ENCODE results near the gene MS4A2. TPM values are rescaled to one million over a fixed set of nuclear protein-coding genes. Genes with fewer than 3 reads are reported as not detected.

Gene MS4A2
- polyA plus RNA-seq, 1 experiment = not detected

DNA sequence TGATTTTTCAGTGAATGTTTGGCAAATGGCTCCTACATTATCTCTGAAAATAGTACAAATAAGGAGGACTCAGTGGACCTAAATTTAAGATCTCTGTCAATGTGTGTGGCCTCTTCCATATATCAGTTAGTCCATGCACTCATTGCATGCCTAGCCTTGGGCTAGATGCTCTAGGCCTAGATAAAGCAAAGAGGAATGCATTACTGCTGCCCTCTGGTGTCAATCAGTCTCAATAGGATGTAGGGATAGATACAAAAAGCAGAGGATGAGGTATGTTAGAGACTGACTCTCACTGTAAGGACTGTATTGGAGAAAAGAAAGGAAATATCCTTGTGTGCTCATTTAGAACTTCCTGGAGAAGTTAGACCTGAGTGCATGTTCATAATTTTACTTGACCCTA is 42.0 kb downstream of the MS4A2 start:
- no peak for DNase-seq (ENCODE audit: low read depth, low spot score)
- Histone ChIP-seq H3K4me3 (ENCODE audit: low read depth, low read length) (no peak overlapping the region), H3K27me3 (ENCODE audit: control insufficient read depth, insufficient read depth, low read length) (no peaks in the 10 kb centered on the region), H3K9me3 (ENCODE audit: control insufficient read depth, insufficient read depth, low read length) (peaks cover 4% of the 10 kb centered on the region; the same call in 1 of the 2 replicates), H3K27ac (ENCODE audit: low read depth, low read length) (no peak overlapping the region)
- TF ChIP-seq CTCF (IDR thresholded peaks at IDR 0.05; ENCODE audit: low read depth, low read length) = no peak
- ChIA-PET POLR2A (no interaction called here), CTCF (no interaction called here)

DNA sequence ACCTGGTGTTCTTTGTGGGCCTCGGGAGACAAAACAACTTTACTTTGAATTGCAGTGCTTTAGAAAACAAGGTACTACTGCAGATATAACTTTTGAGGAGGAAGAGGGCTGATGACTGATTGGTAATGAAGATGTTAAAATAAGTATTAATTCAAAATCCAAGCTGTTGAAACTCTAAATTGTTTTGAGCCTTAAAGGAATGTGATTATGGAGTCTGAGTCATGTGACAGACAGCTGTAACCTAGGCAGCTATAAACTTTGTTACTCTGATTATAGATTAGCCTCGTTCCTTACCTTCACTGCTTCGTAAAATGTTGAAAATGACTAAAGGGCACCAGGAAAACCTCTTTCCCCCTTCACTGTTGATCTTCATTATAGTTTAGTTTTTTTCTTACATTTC is 43.4 kb downstream of the MS4A2 start:
- no peak for TF ChIP-seq CTCF (IDR thresholded peaks at IDR 0.05; ENCODE audit: low read depth, low read length)
- Histone ChIP-seq H3K4me3 (ENCODE audit: low read depth, low read length) (no peak overlapping the region), H3K27ac (ENCODE audit: low read depth, low read length) (no peak overlapping the region), H3K9me3 (ENCODE audit: control insufficient read depth, insufficient read depth, low read length) (peaks cover 13% of the 10 kb centered on the region; the same call in 1 of the 2 replicates), H3K27me3 (ENCODE audit: control insufficient read depth, insufficient read depth, low read length) (no peaks in the 10 kb centered on the region)
- ChIA-PET CTCF (no interaction called here), POLR2A (no interaction called here)
- no peak for DNase-seq (ENCODE audit: low read depth, low spot score)

DNA sequence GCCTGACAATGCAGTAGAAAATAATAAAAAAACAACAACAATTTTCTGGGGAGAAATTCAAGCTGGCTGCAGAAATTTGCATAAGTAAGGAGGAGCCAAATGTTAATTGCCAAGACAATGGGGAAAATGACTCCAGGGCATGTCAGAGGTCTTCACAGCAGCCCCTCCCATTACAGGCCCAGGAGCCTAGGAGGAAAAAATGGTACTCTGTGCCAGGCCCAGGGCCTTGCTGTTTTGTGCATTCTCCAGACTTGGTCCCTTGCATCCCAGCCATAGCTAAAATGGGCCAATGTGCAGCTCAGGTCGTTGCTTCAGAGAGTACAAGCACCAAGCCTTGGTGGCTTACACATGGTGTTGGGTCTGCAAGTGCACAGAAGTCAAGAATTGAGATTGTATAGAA is 45.5 kb downstream of the MS4A2 start:
- CTCF ChIA-PET = no interaction called here

GRCh38 chr11:60143768-60144167 is 55.3 kb downstream of the MS4A2 start:
- ChIA-PET CTCF (no interaction called here), POLR2A (no interaction called here)
- peaks cover 9% of the 10 kb centered on the region for H3K9me3 ChIP-seq (ENCODE audit: control insufficient read depth, insufficient read depth, low read length)
- TF ChIP-seq CTCF (IDR thresholded peaks at IDR 0.05; ENCODE audit: low read depth, low read length) = no peak
- H3K27ac ChIP-seq (ENCODE audit: low read depth, low read length) = no peak overlapping the region
- no peaks in the 10 kb centered on the region for H3K27me3 ChIP-seq (ENCODE audit: control insufficient read depth, insufficient read depth, low read length)
- H3K4me3 ChIP-seq (ENCODE audit: low read depth, low read length) = no peak overlapping the region
- DNase-seq (ENCODE audit: low read depth, low spot score) = no peak

More for the DNA sequence above, 45.5 kb downstream of the MS4A2 start:
- Histone ChIP-seq H3K27me3 (ENCODE audit: control insufficient read depth, insufficient read depth, low read length) (no peaks in the 10 kb centered on the region), H3K27ac (ENCODE audit: low read depth, low read length) (no peak overlapping the region), H3K9me3 (ENCODE audit: control insufficient read depth, insufficient read depth, low read length) (peaks cover 13% of the 10 kb centered on the region; the same call in 1 of the 2 replicates), H3K4me3 (ENCODE audit: low read depth, low read length) (no peak overlapping the region)
- no peak for DNase-seq (ENCODE audit: low read depth, low spot score)
- POLR2A ChIA-PET = no interaction called here
- no peak for TF ChIP-seq CTCF (IDR thresholded peaks at IDR 0.05; ENCODE audit: low read depth, low read length)

DNA sequence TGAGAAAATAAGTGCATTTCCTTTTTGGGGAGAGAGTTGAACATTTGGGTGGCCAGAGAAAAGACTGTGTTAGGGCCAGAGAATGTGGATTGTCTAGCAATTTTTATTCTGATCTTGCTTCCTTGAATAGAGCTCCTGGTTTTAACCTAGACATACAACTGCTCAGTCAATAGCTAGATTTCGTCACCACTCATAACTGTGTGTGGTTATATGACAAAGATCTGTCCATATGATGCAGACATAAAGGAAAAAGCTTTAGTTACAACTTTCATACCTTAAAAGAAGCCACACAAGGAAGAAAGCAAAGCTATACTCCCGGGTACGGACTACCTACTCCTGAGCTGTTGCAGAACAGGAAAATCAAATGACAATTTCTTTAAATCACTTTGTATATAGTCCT is 57.2 kb downstream of the MS4A2 start:
- H3K27me3 ChIP-seq (ENCODE audit: control insufficient read depth, insufficient read depth, low read length) = no peaks in the 10 kb centered on the region
- no peak overlapping the region for H3K4me3 ChIP-seq (ENCODE audit: low read depth, low read length)
- H3K27ac ChIP-seq (ENCODE audit: low read depth, low read length) = no peak overlapping the region
- H3K9me3 ChIP-seq (ENCODE audit: control insufficient read depth, insufficient read depth, low read length) = peaks cover 9% of the 10 kb centered on the region
- no peak for TF ChIP-seq CTCF (IDR thresholded peaks at IDR 0.05; ENCODE audit: low read depth, low read length)
- DNase-seq (ENCODE audit: low read depth, low spot score) = no peak
- POLR2A ChIA-PET = no interaction called here
- CTCF ChIA-PET = no interaction called here

Other genes starting within 250 kb of the MS4A2 start
- not detected in 2 replicates for gene CBLIF, start 243.2 kb upstream of the MS4A2 start, polyA plus RNA-seq (2011; rRNA removed)
- not detected in 2 replicates for gene TCN1, start 222.2 kb upstream of the MS4A2 start, polyA plus RNA-seq (2011; rRNA removed)
- gene OOSP3, start 209.9 kb upstream of the MS4A2 start, polyA plus RNA-seq (2011; rRNA removed) = not detected in 2 replicates
- not detected in 2 replicates for gene OOSP1, start 150.2 kb upstream of the MS4A2 start, polyA plus RNA-seq (2011; rRNA removed)
- not detected in 2 replicates for gene OOSP4A, start 124.6 kb upstream of the MS4A2 start, polyA plus RNA-seq (2011; rRNA removed)
- not detected in 2 replicates for gene OOSP4B, start 71.5 kb upstream of the MS4A2 start, polyA plus RNA-seq (2011; rRNA removed)
- gene OOSP2, start 48.3 kb upstream of the MS4A2 start, polyA plus RNA-seq (2011; rRNA removed) = not detected in 2 replicates
- gene MS4A3, start 32.0 kb upstream of the MS4A2 start, polyA plus RNA-seq (2011; rRNA removed) = not detected in 2 replicates
- gene MS4A6A, start 94.4 kb downstream of the MS4A2 start, polyA plus RNA-seq (2011; rRNA removed) = not detected in 2 replicates
- gene MS4A4E, start 154.5 kb downstream of the MS4A2 start, polyA plus RNA-seq (2011; rRNA removed) = not detected in 2 replicates
- not detected in 2 replicates for gene MS4A4A, start 192.0 kb downstream of the MS4A2 start, polyA plus RNA-seq (2011; rRNA removed)
- not detected in 2 replicates for gene MS4A6E, start 238.6 kb downstream of the MS4A2 start, polyA plus RNA-seq (2011; rRNA removed)